Keratinocyte (primary cell): ENCODE measurements around the gene CYP20A1.

ENCODE experiments used
- EZH2 ChIP-seq: IDR thresholded peaks from one replicate; pipeline ENCODE4 v1.6.1; 2012; ENCODE audit warnings: inconsistent platforms, mild to moderate bottlenecking, low read length, moderate library complexity
- TF ChIP-seq, protein P1 (sequence below), 3 experiments: IDR thresholded peaks in 1 of 3; conservative IDR thresholded peaks in 1 of 3; optimal IDR thresholded peaks in 1 of 3; 2 replicates in 2 of 3; 3 replicates in 1 of 3; pipeline versions ENCODE3 to v1.5.1; 2011; ENCODE audit warnings: low read length in 3 of 3, mild to moderate bottlenecking in 3 of 3, moderate library complexity in 2 of 3, control low read depth in 1 of 3, inconsistent platforms in 1 of 3; ENCODE audit not compliant: insufficient read depth in 2 of 3; ENCODE audit errors: extremely low read depth in 1 of 3

DNA sequence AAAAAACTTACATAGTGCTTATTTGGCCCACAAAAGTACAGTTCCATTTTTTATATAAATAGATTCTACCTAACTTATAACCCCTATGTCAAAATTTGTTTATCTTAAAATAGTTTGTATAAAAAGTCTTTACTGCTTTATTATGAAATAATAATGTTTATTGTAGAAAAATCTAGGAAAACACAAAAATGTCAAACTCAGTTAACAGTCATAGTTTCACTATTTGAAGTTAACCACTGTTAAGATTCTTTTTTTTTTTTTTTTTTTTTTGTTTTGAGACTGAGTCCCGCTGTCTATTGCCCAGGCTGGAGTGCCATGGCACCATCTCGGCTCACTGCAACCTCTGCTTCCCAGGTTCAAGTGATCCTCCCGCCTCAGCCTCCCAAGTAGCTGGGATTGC is 62.8 kb downstream of the CYP20A1 start:
- TF ChIP-seq EZH2: no peak
- TF ChIP-seq, protein P1, sequence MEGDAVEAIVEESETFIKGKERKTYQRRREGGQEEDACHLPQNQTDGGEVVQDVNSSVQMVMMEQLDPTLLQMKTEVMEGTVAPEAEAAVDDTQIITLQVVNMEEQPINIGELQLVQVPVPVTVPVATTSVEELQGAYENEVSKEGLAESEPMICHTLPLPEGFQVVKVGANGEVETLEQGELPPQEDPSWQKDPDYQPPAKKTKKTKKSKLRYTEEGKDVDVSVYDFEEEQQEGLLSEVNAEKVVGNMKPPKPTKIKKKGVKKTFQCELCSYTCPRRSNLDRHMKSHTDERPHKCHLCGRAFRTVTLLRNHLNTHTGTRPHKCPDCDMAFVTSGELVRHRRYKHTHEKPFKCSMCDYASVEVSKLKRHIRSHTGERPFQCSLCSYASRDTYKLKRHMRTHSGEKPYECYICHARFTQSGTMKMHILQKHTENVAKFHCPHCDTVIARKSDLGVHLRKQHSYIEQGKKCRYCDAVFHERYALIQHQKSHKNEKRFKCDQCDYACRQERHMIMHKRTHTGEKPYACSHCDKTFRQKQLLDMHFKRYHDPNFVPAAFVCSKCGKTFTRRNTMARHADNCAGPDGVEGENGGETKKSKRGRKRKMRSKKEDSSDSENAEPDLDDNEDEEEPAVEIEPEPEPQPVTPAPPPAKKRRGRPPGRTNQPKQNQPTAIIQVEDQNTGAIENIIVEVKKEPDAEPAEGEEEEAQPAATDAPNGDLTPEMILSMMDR (optimal IDR thresholded peaks at IDR 0.05 in 1 of 3, IDR thresholded peaks at IDR 0.05 in 1 of 3, conservative IDR thresholded peaks at IDR 0.05 in 1 of 3; ENCODE audit: extremely low read depth in 1 of 3, insufficient read depth in 2 of 3, low read length in 3 of 3): no peak
